NT2/D1 (cell line): ENCODE measurements around the gene ANGEL1.

ENCODE experiments used
- DNase-seq: peaks from one replicate; pipeline ENCODE4 v3.0.0-alpha.2; 2011; ENCODE audit warnings: low read depth, low spot score
- H3K27me3 ChIP-seq: 2 replicates; pipeline ENCODE4 v1.6.0; 2011; ENCODE audit warnings: mild to moderate bottlenecking; ENCODE audit not compliant: insufficient read length, insufficient read depth
- H3K36me3 ChIP-seq: 2 replicates; pipeline ENCODE4 v1.6.1; 2011; ENCODE audit warnings: mild to moderate bottlenecking, low read length, mixed read lengths; ENCODE audit not compliant: insufficient read depth, insufficient read length
- H3K4me1 ChIP-seq: 2 replicates; pipeline ENCODE4 v1.5.1; 2011; ENCODE audit not compliant: insufficient read depth, insufficient read length
- H3K4me3 ChIP-seq: 2 replicates; pipeline ENCODE4 v1.5.1; 2011; ENCODE audit warnings: low read depth; ENCODE audit not compliant: insufficient read length
- H3K9ac ChIP-seq: 2 replicates; pipeline ENCODE4 v1.6.0; 2011; ENCODE audit warnings: low read depth; ENCODE audit not compliant: insufficient read length
- H3K9me3 ChIP-seq: 2 replicates; pipeline ENCODE4 v1.5.1; 2011; ENCODE audit warnings: mild to moderate bottlenecking, low read length; ENCODE audit not compliant: insufficient read depth
- SUZ12 ChIP-seq: IDR thresholded peaks from 2 replicates; pipeline ENCODE4 v1.6.1; 2011; ENCODE audit not compliant: insufficient read length, insufficient read depth; ENCODE audit errors: extremely low read depth
- YY1 ChIP-seq: IDR thresholded peaks from 2 replicates; pipeline ENCODE4 v1.6.1; 2011; ENCODE audit not compliant: insufficient read length, insufficient read depth
- ZNF274 ChIP-seq: IDR thresholded peaks from 2 replicates; pipeline ENCODE4 v1.6.1; 2011; ENCODE audit warnings: mild to moderate bottlenecking, low read depth, low read length

Gene ANGEL1

DNA sequence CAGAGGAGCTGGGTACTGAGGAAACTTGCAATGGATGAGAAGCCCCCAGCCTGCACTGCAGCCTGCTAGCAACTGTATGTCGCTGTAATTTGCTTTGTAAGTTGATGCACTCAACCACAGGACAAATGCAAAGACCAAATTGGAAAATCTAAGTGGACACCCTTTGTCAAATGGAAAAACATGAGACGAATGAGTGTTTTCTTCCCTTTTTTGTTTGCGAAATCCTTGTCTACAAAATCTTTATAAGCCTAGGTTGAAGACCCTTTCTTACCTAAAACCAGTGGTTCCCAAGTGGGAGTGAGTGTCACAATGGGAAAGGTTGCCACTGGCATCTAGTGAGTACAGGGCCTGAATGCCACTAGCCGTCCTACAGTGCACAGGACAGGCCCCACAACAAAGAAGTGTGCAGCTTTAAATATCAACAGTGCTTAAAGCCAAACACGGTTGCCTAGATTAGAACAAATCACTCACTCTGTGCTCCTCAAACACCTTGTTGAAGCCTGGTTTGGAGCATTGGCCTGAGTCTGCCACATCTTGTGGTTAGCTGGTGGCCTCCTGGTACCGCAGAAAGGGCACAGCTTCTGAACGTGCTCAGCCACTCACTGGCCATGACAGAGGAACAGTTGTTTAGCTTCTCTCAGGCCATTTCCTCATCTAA is 59.0 kb downstream of the ANGEL1 start:
- TF ChIP-seq YY1: no peak
- TF ChIP-seq SUZ12: no peak
- TF ChIP-seq ZNF274: no peak
- DNase-seq: no peak
- no peaks in the 10 kb centered on the region for H3K27me3 ChIP-seq

DNA sequence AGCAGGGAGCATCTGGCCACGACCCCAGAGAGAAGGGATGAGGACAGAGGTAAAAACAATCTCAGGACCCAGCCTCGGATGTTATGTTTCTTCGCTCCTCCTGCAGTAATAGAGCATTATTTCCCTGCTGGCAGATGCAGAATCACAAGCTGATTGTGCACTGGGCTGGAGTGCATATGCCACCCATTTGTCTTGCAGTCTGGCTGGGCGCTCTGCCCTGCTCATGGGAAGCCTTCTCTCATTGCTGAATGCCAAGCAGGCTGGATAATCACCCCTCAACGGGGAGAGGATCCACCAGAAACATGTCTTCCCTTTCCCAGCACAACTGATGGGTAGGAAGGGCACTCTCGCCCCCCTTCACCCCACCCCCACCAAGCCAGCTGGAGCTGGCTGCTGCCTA is 59.9 kb downstream of the ANGEL1 start:
- no peaks in the 10 kb centered on the region for H3K9me3 ChIP-seq
- H3K27me3 ChIP-seq: no peaks in the 10 kb centered on the region
- no peaks in the 10 kb centered on the region for H3K36me3 ChIP-seq
- TF ChIP-seq SUZ12: no peak
- no peak for TF ChIP-seq YY1
- TF ChIP-seq ZNF274: no peak
- DNase-seq: no peak
- H3K4me3 ChIP-seq: no peak overlapping the region
- peaks cover 2% of the 10 kb centered on the region for H3K4me1 ChIP-seq
- no peak overlapping the region for H3K9ac ChIP-seq

More for the DNA sequence above, 59.0 kb downstream of the ANGEL1 start:
- peaks cover 2% of the 10 kb centered on the region for H3K4me1 ChIP-seq
- H3K9ac ChIP-seq: no peak overlapping the region
- no peaks in the 10 kb centered on the region for H3K9me3 ChIP-seq
- no peak overlapping the region for H3K4me3 ChIP-seq
- no peaks in the 10 kb centered on the region for H3K36me3 ChIP-seq

DNA sequence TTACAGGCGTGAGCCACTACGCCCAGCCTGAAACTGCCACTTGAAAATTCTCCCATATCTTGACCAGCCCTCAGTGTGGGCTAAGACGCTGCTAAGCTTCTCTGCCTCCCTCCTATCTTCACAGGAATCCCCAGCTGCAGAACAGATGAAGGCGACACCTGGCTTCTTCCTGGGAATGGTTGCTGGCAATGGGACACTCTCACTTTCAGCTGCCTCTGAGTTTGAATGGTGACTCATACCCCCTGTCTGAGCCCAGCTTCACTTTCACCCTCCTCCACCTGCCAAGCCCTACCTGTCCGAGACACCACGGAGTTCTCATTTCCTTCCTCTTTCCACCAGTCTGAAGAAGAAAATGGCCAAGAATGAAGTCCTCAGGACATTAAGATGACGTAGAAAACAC is 69.7 kb downstream of the ANGEL1 start:
- H3K9ac ChIP-seq: no peak overlapping the region
- H3K36me3 ChIP-seq: no peaks in the 10 kb centered on the region
- H3K9me3 ChIP-seq: peaks cover 8% of the 10 kb centered on the region; the same call in 1 of the 2 replicates
- no peaks in the 10 kb centered on the region for H3K27me3 ChIP-seq
- TF ChIP-seq ZNF274 (no peak), YY1 (no peak), SUZ12 (no peak)
- DNase-seq: no peak
- H3K4me3 ChIP-seq: no peak overlapping the region
- no peaks in the 10 kb centered on the region for H3K4me1 ChIP-seq

DNA sequence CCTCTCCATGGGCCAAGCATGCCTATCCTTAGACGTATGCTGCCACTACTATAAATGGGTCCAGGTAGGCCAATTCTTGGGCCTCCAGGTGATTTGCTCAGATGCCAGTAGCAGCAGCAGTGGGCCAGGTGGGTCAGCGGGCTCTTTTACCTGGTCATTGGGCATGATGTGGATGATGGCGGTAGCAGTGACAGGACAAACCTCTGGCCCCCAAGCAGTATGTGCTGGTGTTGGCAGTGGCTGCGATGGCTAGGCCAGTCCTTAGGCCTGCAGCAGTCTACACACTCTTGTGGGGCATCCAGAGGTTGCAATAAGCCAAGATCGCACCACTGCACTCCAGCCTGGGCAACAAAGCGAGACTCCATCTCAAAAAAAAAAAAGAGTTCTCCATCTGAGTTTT is 70.5 kb downstream of the ANGEL1 start:
- DNase-seq: no peak
- H3K4me3 ChIP-seq: no peak overlapping the region
- peaks cover 8% of the 10 kb centered on the region; the same call in 1 of the 2 replicates for H3K9me3 ChIP-seq
- H3K27me3 ChIP-seq: no peaks in the 10 kb centered on the region
- TF ChIP-seq ZNF274: no peak
- no peak for TF ChIP-seq SUZ12
- TF ChIP-seq YY1: no peak
- no peaks in the 10 kb centered on the region for H3K4me1 ChIP-seq
- H3K9ac ChIP-seq: no peak overlapping the region
- H3K36me3 ChIP-seq: no peaks in the 10 kb centered on the region

DNA sequence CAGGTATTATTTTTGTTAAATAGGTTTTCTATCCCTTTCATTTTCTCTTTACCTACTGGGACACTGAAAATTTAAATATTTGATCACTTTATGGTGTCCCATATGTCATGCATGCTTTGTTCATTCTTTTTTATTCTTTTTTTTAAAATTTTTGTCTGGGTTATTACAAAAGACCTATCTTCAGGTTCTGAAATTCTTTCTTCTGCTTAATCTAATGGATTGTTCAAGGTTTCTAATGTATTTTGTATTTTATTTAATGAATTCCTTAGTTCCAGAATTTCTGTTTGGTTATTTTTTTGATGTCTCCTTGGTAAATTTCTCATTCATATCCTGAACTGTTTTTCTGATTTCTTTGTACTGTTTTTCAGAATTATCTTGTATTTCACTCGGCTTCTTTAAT is 71.6 kb downstream of the ANGEL1 start:
- Histone ChIP-seq H3K27me3 (no peaks in the 10 kb centered on the region), H3K9ac (no peak overlapping the region), H3K36me3 (no peaks in the 10 kb centered on the region), H3K4me1 (no peaks in the 10 kb centered on the region), H3K9me3 (peaks cover 8% of the 10 kb centered on the region), H3K4me3 (no peak overlapping the region)
- no peak for DNase-seq
- no peak for TF ChIP-seq ZNF274
- no peak for TF ChIP-seq YY1
- TF ChIP-seq SUZ12: no peak
